Uterine smooth muscle cell (primary cell): ENCODE results near the gene TIGD4. TPM values are rescaled to one million over a fixed set of nuclear protein-coding genes. Genes with fewer than 3 reads are reported as not detected.

Source experiments
- total RNA-seq: library from RNA; depleted of rRNA; stranded (reverse); fragments of >200 nt; gene quantifications from 2 replicates; pipeline ENCODE4 v1.2.3, GENCODE V29; 2014

The TIGD4 gene
- total RNA-seq, result 0.22 and 0.50 TPM in 2 replicates

DNA sequence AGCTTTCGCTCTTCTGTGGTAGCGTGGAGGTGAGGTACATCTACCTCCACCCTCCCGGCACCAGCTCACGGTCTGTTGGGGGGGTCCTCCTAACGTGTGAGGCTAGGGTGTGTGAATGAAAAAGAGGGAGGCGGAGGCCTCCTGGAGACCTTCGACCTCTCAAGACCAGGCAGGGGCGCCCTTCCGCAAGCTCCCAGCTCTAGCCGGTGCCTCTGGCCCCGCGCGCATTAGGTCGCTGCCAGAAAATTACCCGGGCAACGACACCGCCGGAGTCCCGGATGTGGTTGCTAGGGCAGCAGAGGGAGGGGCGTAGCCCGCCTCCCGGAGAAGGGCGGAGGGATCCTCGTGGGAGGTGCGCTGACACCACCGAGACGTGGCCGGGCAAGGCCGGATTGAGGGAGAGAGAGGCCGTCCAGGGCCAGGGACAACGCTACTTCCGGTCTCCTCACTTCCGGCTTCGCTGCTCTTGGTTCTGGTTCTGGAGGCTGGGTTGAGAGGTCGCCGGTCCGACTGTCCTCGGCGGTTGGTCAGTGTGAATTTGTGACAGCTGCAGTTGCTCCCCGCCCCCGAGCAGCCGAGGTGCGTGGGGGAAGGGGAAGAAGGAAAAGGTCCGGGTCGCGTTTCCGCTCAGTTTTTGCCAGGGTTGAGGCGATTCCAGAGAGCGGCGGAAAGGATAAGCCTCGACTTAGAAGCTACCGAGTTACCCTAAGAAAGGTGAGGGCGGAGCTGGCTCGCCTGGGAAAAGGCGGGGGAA lies at the start of gene TIGD4, which contains the start of gene ARFIP1:
TIGD4 (minus strand) TSS at position 218 of the 754 bp plus-strand sequence. CDS start 8,726 bp downstream, outside the sequence.
ARFIP1 (plus strand) TSS at position 442 of the 754 bp plus-strand sequence. CDS start 49,680 bp downstream, outside the sequence.

Other genes starting within 250 kb of the TIGD4 start
- gene FBXW7, start 243.6 kb downstream of the TIGD4 start, total RNA-seq, result 64.1 and 95.0 TPM in 2 replicates
- 10.0 and 15.4 TPM in 2 replicates for gene TMEM154, start 99.7 kb downstream of the TIGD4 start, total RNA-seq
- 50.9 and 51.4 TPM in 2 replicates for gene ARFIP1, start 224 bp upstream of the TIGD4 start, total RNA-seq
- 0.11 and 0.25 TPM in 2 replicates for gene FHDC1, start 156.6 kb upstream of the TIGD4 start, total RNA-seq